HepG2 (cell line): ENCODE results near the gene CFAP119. TPM values are rescaled to one million over a fixed set of nuclear protein-coding genes. Genes with fewer than 3 reads are reported as not detected.
A peak's percentile ranks its signal among the peaks of the same experiment; 100 is the strongest.

Source experiments
- FOXA1 ChIP-seq, 2 experiments: fragments of 450-650 bp in 1 of 2; sonication (generic) in 1 of 2; formaldehyde crosslinking in 1 of 2; IDR thresholded peaks; 2 replicates each; pipeline versions ENCODE4 v1.4.0 to v1.6.1; 2016 to 2020; ENCODE audit warnings: missing genetic modification reagents in 1 of 2
- HNRNPL ChIP-seq: fragments of 200-400 bp; formaldehyde crosslinking; IDR thresholded peaks from 2 replicates; pipeline ENCODE4 v1.6.1; 2017; ENCODE audit warnings: mild to moderate bottlenecking, low read depth, low read length
- MAFF ChIP-seq: IDR thresholded peaks from 2 replicates; pipeline ENCODE4 v1.6.1; 2011; ENCODE audit warnings: low read depth, low read length, improper control_type of control experiment
- MATR3 ChIP-seq: sonication (generic); formaldehyde crosslinking; IDR thresholded peaks from 2 replicates; pipeline ENCODE4 v1.4.0; 2020; ENCODE audit warnings: missing genetic modification reagents
- SALL1 ChIP-seq: sonication (generic); formaldehyde crosslinking; IDR thresholded peaks from 2 replicates; pipeline ENCODE4 v1.8.0; 2022; ENCODE audit warnings: mild to moderate bottlenecking, missing genetic modification reagents
- SNAPC4 ChIP-seq: sonication (generic); formaldehyde crosslinking; IDR thresholded peaks from 2 replicates; pipeline ENCODE4 v1.4.0; 2020; ENCODE audit warnings: mild to moderate bottlenecking, missing genetic modification reagents
- SP1 ChIP-seq, 2 experiments: fragments of 450-650 bp in 1 of 2; sonication (generic) in 1 of 2; formaldehyde crosslinking in 1 of 2; IDR thresholded peaks; 2 replicates each; pipeline versions ENCODE4 v1.4.0 to v1.6.1; 2016 to 2020; ENCODE audit warnings: missing genetic modification reagents in 1 of 2
- SYNCRIP ChIP-seq: fragments of 200-400 bp; formaldehyde crosslinking; IDR thresholded peaks from 2 replicates; pipeline ENCODE4 v1.6.1; 2018; ENCODE audit warnings: mild to moderate bottlenecking, low read depth, low read length; ENCODE audit not compliant: insufficient read depth
- ZMYM2 ChIP-seq: sonication (generic); formaldehyde crosslinking; IDR thresholded peaks from 2 replicates; pipeline ENCODE4 v1.8.0; 2022; ENCODE audit warnings: mild to moderate bottlenecking, missing genetic modification reagents
- ZNF143 ChIP-seq: sonication (generic); formaldehyde crosslinking; IDR thresholded peaks from 2 replicates; pipeline ENCODE4 v1.4.0; 2020; ENCODE audit warnings: missing genetic modification reagents
- polyA plus RNA-seq, 8 experiments: library from polyadenylated mRNA; depleted of rRNA in 3 of 8; stranded (reverse) in 7 of 8; unstranded in 1 of 8; fragments of >200 nt; fragmentation: Illumina TruSeq in 4 of 8; extraction: Trizol in 4 of 8; gene quantifications; 2 replicates each; pipeline versions ENCODE4 v1.2.1 to v1.2.3, GENCODE V29; 2011 to 2016; ENCODE audit warnings: low read depth in 4 of 8, missing spikeins in 1 of 8, mixed read lengths in 1 of 8; ENCODE audit not compliant: insufficient read depth in 1 of 8
- total RNA-seq, 5 experiments: library from RNA; depleted of rRNA; stranded (reverse); fragments of >200 nt; fragmentation: Illumina TruSeq; extraction: Trizol; gene quantifications; 2 replicates each; pipeline ENCODE4 v1.2.3, GENCODE V29; 2016; ENCODE audit warnings: low read depth in 1 of 5
- TF ChIP-seq, protein P1 (sequence below): sonication (generic); formaldehyde crosslinking; IDR thresholded peaks from 2 replicates; pipeline ENCODE4 v1.5.0; 2020; ENCODE audit warnings: mild to moderate bottlenecking, missing genetic modification reagents, borderline replicate concordance
- TF ChIP-seq, protein P2 (sequence below): sonication (generic); formaldehyde crosslinking; IDR thresholded peaks from 2 replicates; pipeline ENCODE4 v1.4.0; 2020; ENCODE audit warnings: missing genetic modification reagents
- TF ChIP-seq, protein P3 (sequence below), 2 experiments: sonication (generic) in 1 of 2; formaldehyde crosslinking in 1 of 2; IDR thresholded peaks; 2 replicates each; pipeline versions ENCODE4 v1.4.0 to v1.6.1; 2018 to 2020; ENCODE audit warnings: missing genetic modification reagents in 2 of 2, borderline replicate concordance in 1 of 2, low read depth in 1 of 2, mild to moderate bottlenecking in 1 of 2, missing biosample characterization in 1 of 2

CFAP119 gene
- total and polyA plus RNA-seq, 2 of the 13 experiments (the other 11 are each of a cell fraction or from before 2014, with no cell fraction given): 6.4 TPM

DNA sequence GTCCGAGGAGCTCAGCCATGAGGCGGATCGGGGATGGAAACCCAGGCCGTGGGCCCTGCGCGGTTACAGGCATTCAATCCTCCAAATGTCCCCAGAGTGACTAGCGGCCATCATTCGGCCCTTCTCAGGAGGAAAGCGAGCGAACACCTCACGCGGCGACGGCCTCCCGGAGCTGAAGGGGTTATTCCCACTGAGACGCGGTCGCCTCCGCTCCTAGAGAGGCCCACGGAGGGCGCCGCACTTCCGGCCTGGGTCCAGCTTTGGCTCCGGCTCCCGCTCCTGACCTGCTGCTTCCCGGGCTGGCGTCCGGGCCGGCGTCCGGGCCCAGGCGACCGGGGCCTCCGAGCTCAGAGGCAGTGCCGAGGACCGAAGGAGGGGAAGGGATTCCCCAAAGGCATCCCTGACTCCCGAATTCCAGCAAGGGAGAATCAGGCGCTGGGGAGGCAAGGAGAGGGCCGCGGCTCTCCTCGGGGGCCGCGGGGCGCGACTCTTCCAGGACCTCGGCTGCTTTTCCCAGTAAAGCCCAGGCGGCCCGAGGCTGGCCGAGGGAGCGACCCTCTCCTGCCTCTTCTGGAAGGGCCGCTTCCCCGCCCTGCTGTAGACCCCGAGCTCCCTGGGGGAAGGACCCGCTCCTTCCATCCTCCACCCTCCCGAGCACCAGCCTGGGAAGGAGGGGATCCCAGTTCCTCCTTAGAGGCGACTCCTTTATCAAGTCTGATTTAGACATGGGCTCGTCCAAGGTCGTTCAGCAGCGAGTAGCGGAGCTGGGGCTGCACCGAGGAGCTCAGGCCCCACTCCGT, 43.7 kb upstream of the CFAP119 start (continued):
- TF ChIP-seq, protein P1, sequence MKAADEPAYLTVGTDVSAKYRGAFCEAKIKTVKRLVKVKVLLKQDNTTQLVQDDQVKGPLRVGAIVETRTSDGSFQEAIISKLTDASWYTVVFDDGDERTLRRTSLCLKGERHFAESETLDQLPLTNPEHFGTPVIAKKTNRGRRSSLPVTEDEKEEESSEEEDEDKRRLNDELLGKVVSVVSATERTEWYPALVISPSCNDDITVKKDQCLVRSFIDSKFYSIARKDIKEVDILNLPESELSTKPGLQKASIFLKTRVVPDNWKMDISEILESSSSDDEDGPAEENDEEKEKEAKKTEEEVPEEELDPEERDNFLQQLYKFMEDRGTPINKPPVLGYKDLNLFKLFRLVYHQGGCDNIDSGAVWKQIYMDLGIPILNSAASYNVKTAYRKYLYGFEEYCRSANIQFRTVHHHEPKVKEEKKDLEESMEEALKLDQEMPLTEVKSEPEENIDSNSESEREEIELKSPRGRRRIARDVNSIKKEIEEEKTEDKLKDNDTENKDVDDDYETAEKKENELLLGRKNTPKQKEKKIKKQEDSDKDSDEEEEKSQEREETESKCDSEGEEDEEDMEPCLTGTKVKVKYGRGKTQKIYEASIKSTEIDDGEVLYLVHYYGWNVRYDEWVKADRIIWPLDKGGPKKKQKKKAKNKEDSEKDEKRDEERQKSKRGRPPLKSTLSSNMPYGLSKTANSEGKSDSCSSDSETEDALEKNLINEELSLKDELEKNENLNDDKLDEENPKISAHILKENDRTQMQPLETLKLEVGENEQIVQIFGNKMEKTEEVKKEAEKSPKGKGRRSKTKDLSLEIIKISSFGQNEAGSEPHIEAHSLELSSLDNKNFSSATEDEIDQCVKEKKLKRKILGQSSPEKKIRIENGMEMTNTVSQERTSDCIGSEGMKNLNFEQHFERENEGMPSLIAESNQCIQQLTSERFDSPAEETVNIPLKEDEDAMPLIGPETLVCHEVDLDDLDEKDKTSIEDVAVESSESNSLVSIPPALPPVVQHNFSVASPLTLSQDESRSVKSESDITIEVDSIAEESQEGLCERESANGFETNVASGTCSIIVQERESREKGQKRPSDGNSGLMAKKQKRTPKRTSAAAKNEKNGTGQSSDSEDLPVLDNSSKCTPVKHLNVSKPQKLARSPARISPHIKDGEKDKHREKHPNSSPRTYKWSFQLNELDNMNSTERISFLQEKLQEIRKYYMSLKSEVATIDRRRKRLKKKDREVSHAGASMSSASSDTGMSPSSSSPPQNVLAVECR (CRISPR knock-in tag): peak; percentile 96
- TF ChIP-seq ZMYM2 (CRISPR knock-in tag) (peak; percentile 87), SNAPC4 (CRISPR knock-in tag) (peak; percentile 72; the same call in 1 of the 2 replicates), SALL1 (CRISPR knock-in tag) (peak; percentile 95), MATR3 (no peak), FOXA1 (IDR thresholded peaks at IDR 0.05) (no peak), FOXA1 (CRISPR knock-in tag; IDR thresholded peaks at IDR 0.05) (peak; percentile 29; the same call in 1 of the 2 replicates), SYNCRIP (no peak), ZNF143 (peak; percentile 82), HNRNPL (no peak; the same call in 1 of the 2 replicates), SP1 (IDR thresholded peaks at IDR 0.05) (no peak), SP1 (CRISPR knock-in tag; IDR thresholded peaks at IDR 0.05) (no peak), MAFF (no peak)
- TF ChIP-seq, protein P2, sequence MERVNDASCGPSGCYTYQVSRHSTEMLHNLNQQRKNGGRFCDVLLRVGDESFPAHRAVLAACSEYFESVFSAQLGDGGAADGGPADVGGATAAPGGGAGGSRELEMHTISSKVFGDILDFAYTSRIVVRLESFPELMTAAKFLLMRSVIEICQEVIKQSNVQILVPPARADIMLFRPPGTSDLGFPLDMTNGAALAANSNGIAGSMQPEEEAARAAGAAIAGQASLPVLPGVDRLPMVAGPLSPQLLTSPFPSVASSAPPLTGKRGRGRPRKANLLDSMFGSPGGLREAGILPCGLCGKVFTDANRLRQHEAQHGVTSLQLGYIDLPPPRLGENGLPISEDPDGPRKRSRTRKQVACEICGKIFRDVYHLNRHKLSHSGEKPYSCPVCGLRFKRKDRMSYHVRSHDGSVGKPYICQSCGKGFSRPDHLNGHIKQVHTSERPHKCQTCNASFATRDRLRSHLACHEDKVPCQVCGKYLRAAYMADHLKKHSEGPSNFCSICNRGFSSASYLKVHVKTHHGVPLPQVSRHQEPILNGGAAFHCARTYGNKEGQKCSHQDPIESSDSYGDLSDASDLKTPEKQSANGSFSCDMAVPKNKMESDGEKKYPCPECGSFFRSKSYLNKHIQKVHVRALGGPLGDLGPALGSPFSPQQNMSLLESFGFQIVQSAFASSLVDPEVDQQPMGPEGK (CRISPR knock-in tag): peak; percentile 70
- TF ChIP-seq, protein P3, sequence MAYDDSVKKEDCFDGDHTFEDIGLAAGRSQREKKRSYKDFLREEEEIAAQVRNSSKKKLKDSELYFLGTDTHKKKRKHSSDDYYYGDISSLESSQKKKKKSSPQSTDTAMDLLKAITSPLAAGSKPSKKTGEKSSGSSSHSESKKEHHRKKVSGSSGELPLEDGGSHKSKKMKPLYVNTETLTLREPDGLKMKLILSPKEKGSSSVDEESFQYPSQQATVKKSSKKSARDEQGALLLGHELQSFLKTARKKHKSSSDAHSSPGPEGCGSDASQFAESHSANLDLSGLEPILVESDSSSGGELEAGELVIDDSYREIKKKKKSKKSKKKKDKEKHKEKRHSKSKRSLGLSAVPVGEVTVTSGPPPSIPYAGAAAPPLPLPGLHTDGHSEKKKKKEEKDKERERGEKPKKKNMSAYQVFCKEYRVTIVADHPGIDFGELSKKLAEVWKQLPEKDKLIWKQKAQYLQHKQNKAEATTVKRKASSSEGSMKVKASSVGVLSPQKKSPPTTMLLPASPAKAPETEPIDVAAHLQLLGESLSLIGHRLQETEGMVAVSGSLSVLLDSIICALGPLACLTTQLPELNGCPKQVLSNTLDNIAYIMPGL (CRISPR knock-in tag; IDR thresholded peaks at IDR 0.05; ENCODE audit: borderline replicate concordance in 1 of 2, low read depth in 1 of 2): peak; percentile 98
